HG03108 (cell line): ENCODE results near the gene CELSR1.

Source experiments
- ATAC-seq: cut with Tn5 transposase; IDR thresholded peaks from one replicate; pipeline ENCODE4 v1.9.1; 2021; ENCODE audit warnings: moderate library complexity; ENCODE audit not compliant: unreplicated experiment

The CELSR1 gene

DNA sequence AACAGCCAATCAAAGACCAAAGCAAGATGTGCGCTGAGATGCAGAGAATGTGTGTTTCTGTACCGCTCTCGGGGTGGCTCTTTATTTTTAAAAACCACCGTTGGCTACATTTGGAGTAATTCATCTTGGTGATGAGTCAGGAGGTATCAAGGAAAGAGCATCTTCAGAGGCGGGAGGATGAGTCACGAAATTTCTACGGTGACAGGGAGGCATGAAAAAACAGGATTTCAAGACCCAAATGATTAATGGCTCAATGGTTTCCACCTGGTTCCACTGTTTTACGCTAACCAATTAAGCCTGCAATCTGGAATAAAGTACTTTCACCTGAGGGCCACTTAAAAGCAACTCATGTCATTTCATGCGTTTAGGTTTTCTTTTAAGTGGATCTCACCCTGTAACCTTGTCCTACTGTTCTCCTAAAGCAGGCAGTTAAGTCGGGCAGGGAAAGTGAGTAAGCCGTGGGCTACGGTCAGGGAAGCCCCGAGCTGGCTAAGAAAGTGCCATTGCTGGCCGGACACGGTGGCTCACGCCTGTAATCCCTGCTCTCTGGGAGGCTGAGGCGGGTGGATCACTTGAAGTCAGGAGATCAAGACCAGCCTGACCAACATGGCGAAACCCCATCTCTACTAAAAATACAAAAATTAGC lies 74.6 kb downstream of the CELSR1 start:
- ATAC-seq, result no peak

DNA sequence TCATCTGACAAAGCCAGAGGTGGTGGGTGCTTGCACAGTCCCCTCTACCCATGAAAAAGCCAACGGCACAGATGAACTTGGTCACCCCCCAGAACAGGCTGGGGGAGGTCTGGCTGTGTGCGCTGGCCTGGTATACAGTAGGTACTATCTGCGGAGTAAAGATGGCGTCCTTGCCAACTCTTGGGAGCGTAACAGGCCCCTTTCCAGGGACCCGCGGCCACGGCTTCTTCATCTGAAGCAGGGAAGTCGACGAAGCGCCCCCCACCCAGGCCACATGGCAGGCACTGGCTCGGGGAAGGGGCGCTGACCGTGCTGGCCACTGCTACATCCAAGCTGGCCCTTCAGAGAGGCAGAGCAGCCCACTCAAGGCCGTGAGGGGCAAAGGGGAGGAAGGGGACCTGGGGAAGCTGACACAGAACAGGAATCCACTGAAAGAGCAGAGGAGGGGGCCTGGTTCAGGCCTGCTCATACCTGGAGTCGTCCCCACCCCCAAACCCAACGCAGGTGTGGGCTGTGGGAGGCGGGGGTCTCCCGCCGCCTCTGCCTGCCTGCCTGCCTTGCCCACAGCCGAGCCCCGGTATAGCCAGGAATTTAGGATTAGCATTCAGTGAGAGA lies 75.7 kb downstream of the CELSR1 start:
- no peak for ATAC-seq

DNA sequence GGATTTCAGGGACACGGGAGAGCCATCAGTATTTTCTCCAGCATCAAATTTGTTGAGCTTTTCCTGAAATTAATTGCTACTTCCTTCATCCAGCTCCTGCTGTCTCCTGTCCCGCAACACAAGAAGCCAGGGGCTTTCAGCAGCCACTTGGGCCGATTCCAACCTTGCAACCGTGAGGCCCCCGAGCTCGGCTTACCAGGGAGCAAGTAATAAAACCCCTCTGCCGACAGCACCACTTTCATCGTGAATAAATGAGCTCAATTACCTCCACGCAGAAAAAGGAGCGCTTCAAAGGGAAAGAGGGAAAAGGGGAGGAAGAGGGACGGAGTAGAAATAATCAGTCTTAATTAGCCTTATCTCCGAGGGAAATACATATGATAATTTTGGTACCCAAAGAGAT lies 76.6 kb downstream of the CELSR1 start:
- ATAC-seq, result no peak

DNA sequence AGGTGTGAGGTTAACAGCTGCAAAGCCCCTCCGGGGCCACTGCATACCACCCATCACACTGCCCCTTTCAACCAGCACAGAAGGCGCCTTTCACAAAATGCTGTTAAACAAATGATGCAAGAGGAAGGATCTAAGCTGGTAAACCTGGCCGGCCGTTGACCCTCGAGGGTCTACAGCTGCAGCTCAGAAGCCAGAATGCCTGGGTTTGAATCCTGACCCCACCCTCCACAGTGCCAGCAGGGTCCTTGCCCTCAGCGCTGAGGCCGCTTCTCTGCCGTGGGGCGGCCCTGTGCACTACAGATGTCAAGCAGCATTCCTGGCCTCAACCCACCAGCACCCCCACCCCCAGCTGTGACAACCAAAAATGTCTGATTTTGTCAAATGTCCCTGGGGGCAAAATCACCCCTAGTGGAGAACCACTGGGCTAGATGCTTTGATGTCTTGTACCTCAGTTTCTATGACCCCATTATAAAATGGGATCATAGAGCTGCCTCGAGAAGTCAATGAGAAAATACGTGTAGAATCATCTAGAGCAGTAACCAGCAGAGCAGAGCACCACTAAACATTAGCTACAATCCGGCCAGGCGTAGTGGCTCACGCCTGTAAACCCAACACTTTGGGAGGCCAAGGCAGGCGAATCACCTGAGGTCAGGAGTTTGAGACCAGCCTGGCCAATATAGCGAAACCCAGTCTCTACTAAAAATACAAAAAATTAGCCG lies 77.9 kb downstream of the CELSR1 start:
- ATAC-seq, result no peak

DNA sequence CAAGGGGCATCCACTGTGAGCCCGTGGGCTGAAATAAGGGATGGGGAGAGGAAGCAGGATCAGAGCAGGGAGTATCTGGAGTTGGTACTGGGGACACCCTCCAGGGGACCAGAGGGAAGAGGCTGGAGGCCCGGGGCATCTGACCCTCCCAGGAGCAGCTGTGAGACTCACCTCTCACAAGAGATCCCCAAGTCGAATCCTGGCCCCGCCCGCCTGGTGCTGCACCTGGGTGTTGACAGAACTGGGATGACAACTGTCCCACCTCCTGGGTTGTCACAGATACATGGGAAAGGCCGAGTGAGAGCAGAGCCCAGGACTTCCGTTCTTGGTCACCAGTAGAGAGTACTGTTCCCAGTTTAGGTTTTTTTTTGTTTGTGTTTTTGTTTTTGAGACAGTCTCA lies 78.9 kb downstream of the CELSR1 start:
- ATAC-seq, result no peak

DNA sequence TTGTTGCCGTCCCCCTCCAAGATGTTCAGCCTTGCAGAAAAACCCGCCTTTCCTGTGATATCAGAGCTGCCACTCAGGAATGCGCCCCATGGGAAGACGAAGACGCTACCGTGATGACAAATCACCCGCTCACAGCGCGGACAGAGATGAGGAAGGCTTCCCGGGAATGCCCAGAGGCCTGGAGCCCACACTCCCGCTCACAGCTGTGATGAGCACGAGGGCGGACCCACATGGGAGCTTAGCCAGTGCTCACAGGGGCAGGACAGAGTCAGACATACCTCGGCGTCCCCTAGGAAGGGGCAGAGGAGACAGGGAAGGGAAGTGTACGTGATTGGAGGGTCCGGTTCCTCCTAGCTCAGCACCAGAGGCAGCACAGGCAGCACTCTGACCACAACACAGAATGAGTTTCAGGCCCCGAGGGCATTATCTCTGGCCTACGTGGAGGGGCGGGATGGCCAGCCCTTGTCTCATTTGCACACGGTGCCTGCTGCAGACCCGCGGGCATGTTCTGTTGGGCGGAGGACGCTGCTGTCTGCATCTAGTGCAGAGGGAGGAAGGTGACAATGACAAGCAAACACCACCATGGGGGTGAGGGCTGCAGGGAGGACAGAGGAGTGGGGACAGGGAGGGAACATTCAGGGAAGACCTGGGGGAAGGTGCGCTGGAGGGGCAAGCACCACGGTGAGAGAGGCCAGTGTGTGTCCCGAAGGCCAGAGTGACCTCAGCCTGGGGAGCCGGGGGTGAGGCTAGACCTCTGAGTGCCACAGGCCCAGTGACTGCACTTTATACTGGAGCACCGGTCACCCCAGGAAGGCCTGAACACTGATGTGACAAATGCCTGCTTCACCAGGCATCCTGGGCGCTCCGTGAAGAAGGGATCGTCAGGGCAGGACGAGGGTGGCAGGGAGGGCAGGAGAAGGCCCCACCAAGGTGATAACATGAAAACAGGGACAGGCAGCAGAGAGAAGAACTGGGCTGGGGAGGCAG lies 79.6 kb downstream of the CELSR1 start:
- ATAC-seq, result no peak

DNA sequence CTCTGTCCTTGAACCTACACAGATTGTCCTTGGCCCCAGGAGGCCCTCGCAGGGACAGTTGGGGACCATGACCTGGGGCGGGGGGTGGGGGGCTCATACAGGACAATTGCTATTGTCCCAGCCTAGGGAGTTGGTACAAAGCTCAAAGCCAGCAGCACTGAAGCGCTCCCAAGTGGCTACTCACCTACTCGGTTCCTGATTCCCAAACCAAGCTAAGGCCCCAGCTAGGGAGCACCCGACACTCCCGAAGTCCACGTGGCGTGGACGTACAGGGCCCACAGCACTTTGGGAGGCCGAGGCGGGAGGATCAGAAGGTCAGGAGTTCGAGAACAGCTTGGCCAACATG lies 80.6 kb downstream of the CELSR1 start:
- ATAC-seq, result no peak

DNA sequence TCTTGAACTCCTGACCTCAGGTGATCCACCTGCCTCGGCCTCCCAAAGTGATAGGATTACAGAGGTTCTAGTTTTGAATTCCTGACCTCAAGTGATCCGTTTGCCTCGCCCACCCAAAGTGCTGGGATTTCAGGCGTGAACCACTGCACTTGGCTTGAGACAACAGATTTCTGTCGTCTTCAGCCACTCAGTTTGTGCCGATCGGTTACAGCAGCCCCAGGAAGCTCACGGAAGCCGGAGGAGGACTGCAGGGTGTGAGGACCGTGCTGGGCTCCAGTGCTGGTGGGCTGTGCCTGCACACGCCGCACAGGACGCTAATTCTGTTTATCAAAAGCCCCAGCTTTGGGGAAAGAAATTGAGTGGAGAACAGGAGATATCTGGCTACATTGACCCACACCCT lies 82.0 kb downstream of the CELSR1 start:
- ATAC-seq, result no peak

DNA sequence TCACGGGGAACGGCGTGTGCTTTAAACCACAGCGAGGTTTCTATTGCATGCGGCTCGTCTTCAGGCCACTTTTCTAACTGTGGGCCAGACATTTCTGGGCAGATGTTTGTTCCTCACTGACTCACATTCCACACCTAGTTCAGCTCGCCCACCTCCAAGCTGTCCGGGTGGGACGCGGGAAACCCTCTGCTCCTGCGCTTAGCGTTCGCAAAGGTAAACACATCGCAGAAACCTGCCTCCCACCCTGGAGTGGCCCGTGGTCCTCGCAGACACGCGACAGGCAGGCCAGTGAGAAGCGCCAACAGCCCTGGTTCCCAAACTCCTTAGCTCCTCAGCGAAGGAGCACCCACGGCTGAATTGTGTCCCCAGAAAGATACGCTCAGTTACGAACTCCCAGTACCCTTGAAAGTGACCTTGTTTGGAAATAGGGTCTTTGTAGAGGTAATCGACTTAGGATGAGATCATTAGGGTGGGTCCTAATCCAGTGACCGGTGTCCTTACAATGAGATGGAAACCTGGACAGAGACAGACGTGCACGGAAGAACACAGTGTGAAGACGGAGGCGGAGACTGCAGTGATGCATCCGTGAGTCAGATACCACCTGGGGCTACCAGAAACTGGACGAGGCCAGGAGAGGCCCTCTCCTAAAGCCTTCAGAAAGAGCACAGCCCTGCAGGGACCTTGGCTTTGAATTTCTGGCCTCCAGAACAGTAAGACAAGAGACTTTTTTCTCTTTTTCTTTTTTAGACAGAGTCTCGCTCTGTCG lies 82.7 kb downstream of the CELSR1 start:
- no peak for ATAC-seq

DNA sequence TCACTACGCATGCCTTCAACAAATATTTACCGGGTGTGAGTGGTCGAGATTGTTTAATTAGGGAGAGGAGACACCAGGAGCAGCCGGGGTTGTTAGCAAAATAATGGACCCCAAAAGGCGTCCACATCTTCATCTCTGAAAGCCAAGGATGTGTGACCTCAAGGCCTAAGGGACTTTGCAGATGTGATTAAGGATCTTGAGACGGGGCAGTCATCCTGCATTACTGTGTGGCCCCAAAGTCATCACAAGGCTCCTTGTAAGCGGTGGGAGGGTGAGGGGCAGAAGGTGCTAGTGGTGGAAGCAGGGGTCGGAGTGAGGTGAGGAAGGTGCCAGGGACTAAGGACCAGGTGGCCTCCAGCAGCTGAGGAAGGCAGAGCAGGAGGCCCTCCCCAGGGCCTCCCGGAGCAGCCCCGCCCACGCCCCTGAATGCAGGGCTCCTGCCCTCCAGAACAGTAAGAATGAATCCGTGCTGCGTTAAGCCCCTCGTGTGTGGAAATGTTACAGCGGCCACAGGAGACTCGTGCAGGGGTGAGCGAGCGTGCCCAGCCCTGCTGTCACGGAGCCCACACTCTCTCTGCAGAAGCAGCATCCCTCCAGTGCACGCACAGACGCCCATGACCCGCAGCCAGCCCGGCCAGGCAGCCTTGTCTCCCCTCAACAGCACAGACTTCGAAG lies 83.5 kb downstream of the CELSR1 start:
- ATAC-seq, result no peak

DNA sequence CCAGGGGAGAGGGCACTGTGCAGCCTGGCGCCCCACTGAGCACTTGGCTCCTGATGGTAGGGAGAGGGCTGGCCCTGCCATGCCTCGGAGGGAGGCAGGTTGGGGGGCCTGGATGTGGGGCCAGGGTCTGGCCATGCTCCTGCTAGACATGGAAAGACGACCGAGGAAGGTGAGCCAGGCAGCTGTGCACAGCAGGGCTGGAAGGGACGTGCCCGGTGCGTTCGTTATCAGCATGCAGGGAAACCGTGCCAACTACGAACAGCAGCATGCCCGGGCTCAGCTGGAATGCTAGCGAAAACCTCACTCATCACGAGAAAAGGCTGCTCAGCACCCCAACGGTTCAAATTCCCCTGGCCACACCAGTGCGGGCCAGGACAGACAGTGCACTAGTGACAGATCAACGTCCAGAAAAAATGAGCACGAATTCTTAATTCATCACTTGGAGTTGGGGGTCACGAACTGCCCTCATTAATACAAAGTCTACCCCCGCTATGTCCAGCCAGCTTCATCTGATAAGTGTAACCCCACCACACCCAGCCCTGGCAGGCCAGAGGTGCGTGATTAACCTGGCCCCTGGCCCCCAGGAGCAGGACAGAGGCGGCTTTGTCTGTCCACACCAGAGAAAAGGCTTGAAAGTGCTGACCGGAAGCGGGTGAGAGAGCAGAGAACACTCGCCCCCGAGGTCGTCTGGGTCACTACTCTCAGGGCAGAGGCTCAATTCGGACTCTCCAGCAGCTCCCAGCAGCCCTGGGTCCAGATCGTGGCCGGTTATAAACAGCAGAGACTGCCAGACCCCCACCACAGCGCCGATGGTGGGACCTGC lies 84.2 kb downstream of the CELSR1 start:
- no peak for ATAC-seq

DNA sequence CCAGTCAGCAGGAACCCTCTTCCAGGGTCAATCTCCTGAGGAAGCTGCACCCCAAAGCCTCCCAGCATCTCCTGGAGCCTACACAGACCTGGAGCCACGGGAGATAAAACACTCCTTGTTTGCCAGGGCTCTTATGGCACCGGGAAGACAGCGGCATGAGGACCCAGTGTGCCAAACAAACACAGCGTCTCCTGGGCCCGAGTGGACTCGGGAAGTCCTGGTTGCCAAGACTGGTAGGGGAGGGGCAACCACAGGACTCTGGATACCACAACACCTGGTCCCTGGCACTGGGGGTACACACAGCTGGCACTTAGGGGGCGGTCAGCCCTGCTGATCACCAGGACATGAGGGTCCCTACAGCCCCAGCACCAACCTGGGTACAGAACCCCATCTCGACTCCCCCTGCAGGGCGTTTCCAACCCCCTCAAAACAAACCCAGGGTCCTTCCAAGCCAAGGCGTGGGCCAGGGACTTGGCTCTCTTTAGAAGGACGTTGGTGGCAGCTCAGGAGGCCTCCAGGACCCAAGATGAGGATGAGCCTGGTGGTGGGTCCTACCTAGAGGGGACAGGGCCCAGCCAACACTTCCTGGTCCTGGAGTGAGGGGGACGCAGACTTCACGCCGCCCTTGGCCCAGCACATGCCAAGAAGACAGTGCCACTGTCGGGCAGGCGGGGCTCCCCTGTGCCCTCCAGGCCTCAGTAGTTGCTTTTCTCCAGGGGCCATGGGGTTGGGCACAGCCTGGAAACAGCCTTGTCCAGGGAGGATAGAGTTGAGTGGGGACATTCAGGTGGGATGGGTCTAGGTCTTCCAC lies 85.0 kb downstream of the CELSR1 start:
- no peak for ATAC-seq

DNA sequence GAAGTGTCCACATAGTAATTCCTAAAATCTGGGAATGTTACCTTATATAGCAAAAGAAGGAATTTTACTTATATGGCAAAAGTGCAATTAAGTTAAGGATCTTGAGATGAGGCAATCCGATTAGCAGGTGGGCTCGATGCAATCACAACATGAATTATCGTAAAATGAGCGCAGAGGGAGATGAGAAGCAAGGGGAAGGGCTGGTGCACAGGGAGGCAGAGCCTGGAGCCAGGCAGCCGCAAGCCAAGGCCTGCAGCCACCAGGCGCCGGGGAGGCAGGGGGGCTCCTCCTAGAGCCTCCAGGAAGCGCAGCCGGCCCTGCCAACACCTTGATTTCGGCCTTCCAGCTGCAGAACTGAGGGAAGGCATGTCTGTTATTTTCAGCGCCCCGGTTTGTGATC lies 85.7 kb downstream of the CELSR1 start:
- no peak for ATAC-seq

DNA sequence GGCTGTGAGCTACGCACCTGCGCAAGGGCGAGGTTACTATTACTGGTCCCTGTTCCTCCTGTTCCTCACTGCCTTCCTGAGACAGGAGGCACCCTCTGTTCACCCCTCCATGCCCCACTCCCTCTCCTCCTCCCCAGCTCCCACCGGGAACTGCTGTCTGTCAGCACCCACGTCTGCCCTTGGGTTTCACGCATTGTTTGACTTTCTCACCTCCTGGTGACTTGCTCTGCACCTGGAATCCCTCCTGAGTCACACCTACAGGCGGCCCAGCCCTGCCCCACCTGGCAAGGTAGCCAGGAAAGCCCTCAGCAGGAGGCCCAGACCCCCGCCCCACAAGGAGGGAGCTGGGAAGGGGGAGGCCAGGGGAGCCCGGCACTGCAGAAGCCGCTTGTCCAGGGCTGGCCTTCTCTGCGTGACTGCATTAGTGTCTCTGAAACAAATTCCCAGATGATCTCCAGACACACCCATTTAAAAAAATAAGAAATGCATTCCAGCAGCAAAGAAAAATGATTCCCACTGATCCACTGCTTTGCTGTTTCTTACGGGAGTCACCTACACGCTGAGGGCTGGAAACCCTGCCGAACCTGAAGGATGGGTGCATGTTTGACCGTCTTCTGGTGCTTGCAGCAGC lies 86.4 kb downstream of the CELSR1 start:
- ATAC-seq, result no peak

DNA sequence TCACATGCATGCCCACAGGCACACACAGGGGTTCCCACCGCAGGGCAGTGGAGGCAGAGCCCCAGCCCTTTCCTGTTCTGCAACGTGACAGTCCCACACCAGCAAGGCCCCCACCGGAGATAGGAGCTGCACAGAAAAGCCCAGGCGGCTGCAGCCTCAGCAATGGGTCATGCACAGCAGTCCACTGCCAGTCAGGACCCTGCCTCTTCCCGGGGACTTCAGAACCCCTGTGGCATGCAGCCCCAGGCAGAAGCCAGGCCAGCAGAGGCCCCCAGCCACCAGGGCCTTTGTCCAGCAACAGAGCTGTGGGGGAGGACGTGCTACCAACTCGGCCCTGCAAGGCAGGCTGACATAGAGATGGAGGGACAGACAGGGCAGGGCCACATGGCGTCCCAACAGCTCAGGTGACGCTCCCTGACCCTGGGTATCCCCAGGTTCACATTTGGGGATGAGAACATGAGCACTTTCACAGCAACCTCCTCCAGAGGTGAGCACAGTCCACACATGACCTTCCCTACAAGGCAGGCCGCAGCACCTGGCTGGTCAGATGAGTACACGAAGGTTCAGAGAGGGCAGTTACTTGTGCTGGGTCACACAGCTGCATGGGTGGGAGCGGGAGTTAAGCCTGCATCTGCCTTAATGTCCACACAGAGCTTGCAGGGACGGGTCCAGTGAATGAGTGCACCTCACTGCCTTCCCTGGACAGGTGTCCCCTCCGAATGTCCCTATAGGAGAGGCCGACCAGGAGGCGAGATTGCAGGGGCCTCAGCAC lies 87.3 kb downstream of the CELSR1 start:
- no peak for ATAC-seq

DNA sequence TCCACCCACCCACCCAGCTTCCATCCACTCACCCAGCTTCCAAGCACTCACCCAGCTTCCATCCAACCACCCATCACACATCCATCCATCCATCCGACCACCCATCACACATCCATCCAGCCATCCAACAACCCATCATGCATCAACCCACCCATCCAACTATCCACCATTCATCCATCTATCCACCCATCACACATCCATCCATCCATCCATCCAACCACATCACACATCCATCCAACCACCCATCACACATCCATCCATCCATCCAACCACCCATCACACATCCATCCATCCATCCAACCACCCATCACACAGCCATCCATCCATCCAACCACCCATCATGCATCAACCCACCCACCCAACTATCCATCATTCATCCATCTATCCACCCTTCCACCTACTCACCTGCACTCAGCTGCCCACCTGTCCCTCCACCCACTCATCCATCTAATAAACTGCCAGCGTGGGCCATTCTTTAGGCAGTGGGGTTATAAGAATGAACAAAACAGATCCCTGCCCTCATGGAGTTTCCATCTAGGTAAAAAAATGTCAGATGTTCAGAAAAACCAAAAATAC lies 88.2 kb downstream of the CELSR1 start:
- ATAC-seq, result no peak

DNA sequence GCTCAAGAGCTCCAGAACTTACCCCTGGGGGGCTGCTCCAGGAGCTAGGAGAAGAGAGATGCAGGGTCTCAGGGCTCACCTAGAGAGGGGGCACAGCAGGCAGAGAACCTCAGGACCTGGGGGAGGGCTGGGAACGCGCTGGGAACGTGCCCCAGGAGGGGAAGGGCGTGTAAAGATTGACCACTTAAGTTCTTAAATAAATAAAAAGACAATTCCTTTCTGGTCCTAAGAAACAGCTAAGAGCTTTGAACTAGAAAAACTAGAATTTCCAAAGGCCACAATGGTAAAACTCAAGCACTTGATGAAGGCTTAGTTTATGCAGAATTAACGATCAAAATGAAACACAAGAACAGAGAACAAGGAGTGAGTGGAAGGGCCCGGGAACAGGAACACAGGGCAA lies 89.1 kb downstream of the CELSR1 start:
- no peak for ATAC-seq
